Transverse colon (tissue), 4 donors: Measurements from ENCODE around the gene UBR3.

ENCODE experiments used
- CTCF ChIP-seq, 5 experiments: fragments of 200-600 bp in 3 of 5; fragments of 450-650 bp in 2 of 5; sonication (generic) in 3 of 5; IDR thresholded peaks; 1 replicate in 2 of 5; 2 replicates in 3 of 5; pipeline ENCODE4 v1.5.1; 2016 to 2017; ENCODE audit warnings: antibody characterized with exemption in 5 of 5, inconsistent platforms in 3 of 5, mild to moderate bottlenecking in 2 of 5, moderate library complexity in 1 of 5
- POLR2AphosphoS5 ChIP-seq, 3 donors: sonication (generic); formaldehyde crosslinking; IDR thresholded peaks; one replicate each; pipeline ENCODE4 v1.6.1; 2016; ENCODE audit warnings: antibody characterized with exemption in 3 of 3

GRCh38 chr2:169806586-169806985 lies 20.7 kb upstream of the UBR3 start:
- TF ChIP-seq CTCF (IDR thresholded peaks at IDR 0.05) = no peak
- TF ChIP-seq POLR2AphosphoS5 (IDR thresholded peaks at IDR 0.05) = no peak
